Lower leg skin (tissue), 4 donors: Measurements from ENCODE around the gene PLPP2. TPM values are rescaled to one million over a fixed set of nuclear protein-coding genes. Genes with fewer than 3 reads are reported as not detected.

Source experiments
- DNase-seq, 2 donors: peaks; one replicate each; pipeline ENCODE4 v3.0.0-alpha.2; 2019; ENCODE audit warnings: low spot score in 2 of 2
- H3K4me3 ChIP-seq: fragments of 200-600 bp; sonication (generic); 2 replicates; pipeline ENCODE4 v1.5.1; 2017; ENCODE audit warnings: mild to moderate bottlenecking, low read depth; ENCODE audit not compliant: poor library complexity, severe bottlenecking
- CTCF ChIP-seq, 3 donors: fragments of 450-650 bp; IDR thresholded peaks; one replicate each; pipeline ENCODE4 v1.5.1; 2016; ENCODE audit warnings: antibody characterized with exemption in 3 of 3, mild to moderate bottlenecking in 3 of 3, moderate library complexity in 2 of 3
- POLR2A ChIP-seq, 2 donors: fragments of 450-650 bp; IDR thresholded peaks; one replicate each; pipeline ENCODE4 v1.6.1; 2016 to 2017; ENCODE audit warnings: antibody characterized with exemption in 2 of 2, mild to moderate bottlenecking in 1 of 2, moderate library complexity in 1 of 2
- WGBS, 2 donors: methylation state at CpG; one replicate each; pipeline ENCODE4 v1.1.5; 2018; 5-methylcytosine and 5-hydroxymethylcytosine counted together
- intact Hi-C: fragments of 100-400 bp; cut with DNase I; formaldehyde crosslinking; loops from one replicate; pipeline ENCODE4 v1.15.0; 2023; ENCODE audit warnings: low total_unique reads
- total RNA-seq, 4 donors: library from RNA; depleted of rRNA; stranded (reverse); fragments of >200 nt; gene quantifications; one replicate each; pipeline ENCODE4 v1.1.0, GENCODE V29; 2016

PLPP2 gene
- total RNA-seq, 4 donors from 2014 or later: 68.2 to 134 (median 102) TPM

GRCh38 chr19:324716-325115, 33.5 kb upstream of the PLPP2 start:
- 95 to 99% methylated on average over 8 of the region's 8 CpGs for WGBS, 2 donors
- TF ChIP-seq POLR2A (IDR thresholded peaks at IDR 0.05) (no peak), CTCF (IDR thresholded peaks at IDR 0.05) (no peak)
- no peak overlapping the region for H3K4me3 ChIP-seq
- no peak for DNase-seq
- intact Hi-C loops: no loop called here

GRCh38 chr19:322616-323015, 31.4 kb upstream of the PLPP2 start:
- 96 to 97% methylated on average over 13 of the region's 13 CpGs for WGBS, 2 donors
- peak in 1 of 2 donors; percentile 54 for DNase-seq
- intact Hi-C loops: no loop called here
- no peak overlapping the region for H3K4me3 ChIP-seq
- no peak for TF ChIP-seq POLR2A (IDR thresholded peaks at IDR 0.05)
- no peak for TF ChIP-seq CTCF (IDR thresholded peaks at IDR 0.05)

- 91 to 98% methylated on average over 5 of the region's 5 CpGs for WGBS, 2 donors
- intact Hi-C loops: no loop called here
- TF ChIP-seq POLR2A (IDR thresholded peaks at IDR 0.05): no peak
- TF ChIP-seq CTCF (IDR thresholded peaks at IDR 0.05): no peak
- DNase-seq: no peak
- no peak overlapping the region for H3K4me3 ChIP-seq
Observed at GRCh38 chr19:318509-318774, 27.2 kb upstream of the PLPP2 start.

- no peak overlapping the region for H3K4me3 ChIP-seq
- DNase-seq: peak in 1 of 2 donors; percentile 26
- WGBS, 2 donors: 91% methylated on average over 10 of the region's 10 CpGs
- TF ChIP-seq POLR2A (IDR thresholded peaks at IDR 0.05) (no peak), CTCF (IDR thresholded peaks at IDR 0.05) (no peak)
- intact Hi-C loops: no loop called here
Observed at GRCh38 chr19:317710-318508, 26.7 kb upstream of the PLPP2 start.

- WGBS, 2 donors: 94% methylated on average over 8 of the region's 8 CpGs
- intact Hi-C loops: no loop called here
- peak in 1 of 2 donors; percentile 15 for DNase-seq
- TF ChIP-seq POLR2A (IDR thresholded peaks at IDR 0.05): no peak
- no peak for TF ChIP-seq CTCF (IDR thresholded peaks at IDR 0.05)
- H3K4me3 ChIP-seq: no peak overlapping the region
Observed at GRCh38 chr19:315811-316210, 24.6 kb upstream of the PLPP2 start.
